ENCODE data around the gene PRSS21.

The PRSS21 gene

GRCh38 chr16:2860826-2861567 is 44.0 kb downstream of the PRSS21 start:
- no peak for DNase-seq (ENCODE audit: extremely low read depth in 1 of 2, low read depth in 1 of 2)

DNA sequence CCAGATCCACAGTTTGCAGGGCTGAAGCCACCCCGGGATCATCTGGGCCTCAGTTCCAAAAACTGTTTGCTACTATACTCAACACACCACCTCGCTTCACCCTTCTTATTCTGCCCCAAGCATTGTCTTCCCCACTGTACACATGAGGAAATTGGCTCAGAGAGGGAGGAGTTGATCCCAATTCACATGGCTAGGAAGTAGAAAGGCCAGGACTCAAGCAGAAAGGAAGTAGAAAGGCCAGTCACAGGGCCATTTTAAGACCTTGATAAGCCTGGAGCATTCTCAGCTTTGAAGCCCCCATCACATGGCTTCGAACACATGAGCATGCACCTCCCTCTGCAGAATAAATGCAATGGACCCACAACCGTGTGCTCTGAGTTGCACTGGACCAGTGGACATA is 48.6 kb downstream of the PRSS21 start:
- no peak for DNase-seq (ENCODE audit: extremely low read depth in 1 of 2, low read depth in 1 of 2)

GRCh38 chr16:2866431-2866830 is 49.4 kb downstream of the PRSS21 start:
- DNase-seq (ENCODE audit: extremely low read depth in 1 of 2, low read depth in 1 of 2): no peak

DNA sequence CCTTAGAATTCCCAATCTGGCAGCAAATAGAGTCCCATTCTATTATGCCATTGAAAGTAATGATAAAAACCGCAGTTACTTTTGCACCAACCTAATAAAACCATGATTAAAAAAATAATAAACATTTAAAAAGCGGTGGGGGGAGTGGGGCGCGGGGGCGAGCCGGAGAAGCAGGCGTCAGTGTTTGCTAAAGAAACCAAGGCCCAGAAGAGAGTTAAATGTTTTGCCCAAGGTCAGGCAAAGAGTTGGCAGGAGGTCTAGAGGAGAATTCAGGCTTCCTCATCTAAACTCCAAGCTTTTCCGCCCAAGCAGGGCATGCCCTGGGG is 50.6 kb downstream of the PRSS21 start:
- no peak for DNase-seq (ENCODE audit: extremely low read depth in 1 of 2, low read depth in 1 of 2)

DNA sequence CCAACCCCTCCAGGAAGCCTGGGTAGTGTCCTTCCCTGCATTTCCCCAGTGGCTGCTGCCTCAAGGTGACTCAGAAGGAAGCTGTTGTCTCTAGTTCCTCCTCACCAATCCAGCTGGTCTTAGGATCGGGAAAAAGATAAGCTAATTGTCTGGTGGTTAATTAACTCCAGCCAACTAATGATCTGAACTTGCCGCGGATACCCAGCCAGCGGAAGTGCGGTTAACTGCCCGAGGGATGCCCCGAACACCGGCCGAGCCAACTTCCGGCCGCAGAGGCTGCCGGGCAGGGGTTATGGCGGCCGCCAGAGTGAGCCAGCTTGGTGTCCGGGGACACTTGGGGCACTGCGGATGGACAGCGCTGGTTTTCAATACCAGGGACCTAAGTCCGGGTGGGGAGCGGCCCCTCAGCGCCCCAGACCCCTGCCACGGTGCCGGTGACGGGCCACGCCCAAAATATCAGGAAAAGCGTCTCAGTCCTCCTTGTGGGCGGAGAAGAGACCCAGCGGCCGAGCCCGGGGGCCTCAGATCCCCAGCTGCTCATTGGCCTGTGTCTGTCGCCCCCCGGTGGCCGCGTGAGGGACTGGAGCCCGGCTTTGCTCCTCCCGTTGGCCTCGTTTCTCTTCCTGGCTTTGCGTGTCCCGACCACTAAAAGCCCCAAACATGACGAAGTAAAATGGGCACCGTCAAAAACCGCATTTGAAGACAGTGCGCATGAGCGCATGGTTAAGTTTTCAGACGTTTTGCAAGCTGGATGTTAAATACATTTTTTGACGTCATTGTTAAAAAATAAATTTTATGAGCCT is 51.2 kb downstream of the PRSS21 start:
- DNase-seq (ENCODE audit: extremely low read depth in 1 of 2, low read depth in 1 of 2): peak; percentile 91 to 95
